HG03045 (cell line): ENCODE results near the gene CTSE.

ENCODE experiments used
- ATAC-seq: cut with Tn5 transposase; IDR thresholded peaks from one replicate; pipeline ENCODE4 v1.9.1; 2021; ENCODE audit warnings: mild to moderate bottlenecking, moderate library complexity; ENCODE audit not compliant: unreplicated experiment

CTSE gene

DNA sequence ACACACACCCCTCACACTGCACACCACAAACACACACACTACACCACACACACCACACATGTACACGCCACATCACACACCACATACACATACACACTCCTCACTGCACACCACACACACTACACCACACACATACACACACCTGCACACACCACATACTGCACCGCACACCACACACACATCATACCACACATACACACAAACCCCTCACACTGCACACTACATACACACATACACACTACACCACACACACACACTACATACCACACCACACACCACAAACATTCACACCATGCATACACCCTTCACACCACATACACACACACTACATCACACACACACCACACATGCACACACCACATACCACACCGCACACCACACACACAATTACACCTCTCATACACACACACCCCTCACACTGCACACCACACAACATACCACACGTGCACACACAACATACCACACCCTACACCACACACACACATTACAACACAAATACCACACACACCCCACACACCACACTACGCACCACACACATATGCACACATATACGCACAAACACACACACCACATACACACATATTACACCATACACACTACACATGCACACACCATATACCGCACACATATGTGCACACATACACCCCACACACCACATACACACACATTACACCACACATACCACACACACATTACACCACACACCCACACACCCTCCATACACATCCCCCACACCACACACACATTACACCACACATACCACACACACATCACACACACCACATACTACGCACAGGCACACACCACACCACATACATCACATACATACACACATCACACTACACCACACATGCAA is 50.1 kb downstream of the CTSE start:
- ATAC-seq: no peak

DNA sequence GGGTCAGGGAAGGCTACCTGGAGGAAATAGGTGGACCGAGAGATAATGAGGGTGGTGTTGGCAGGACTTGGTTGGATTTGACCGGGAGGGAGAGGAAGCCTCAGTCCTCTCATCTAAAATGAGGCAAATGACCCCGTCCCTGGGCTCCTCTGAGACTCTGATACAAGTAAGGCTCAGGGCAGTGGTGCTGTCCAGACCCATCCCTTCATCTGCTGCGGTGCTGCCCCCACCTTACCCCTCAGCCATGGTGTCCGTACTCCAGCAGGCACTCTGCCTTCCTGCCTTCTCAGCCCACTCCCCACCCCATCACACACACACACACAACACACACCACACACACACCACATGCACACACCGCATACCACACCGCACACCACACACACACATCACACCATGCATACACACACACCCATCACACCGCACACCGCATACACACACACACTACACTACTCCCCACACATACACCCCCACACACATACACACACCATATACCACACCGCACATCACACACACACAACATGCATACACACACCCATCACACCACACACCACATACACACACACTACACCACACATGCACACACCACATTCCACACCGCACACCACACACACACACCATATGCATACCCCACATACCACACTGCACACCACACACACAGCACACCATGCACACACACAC is 51.1 kb downstream of the CTSE start:
- no peak for ATAC-seq

DNA sequence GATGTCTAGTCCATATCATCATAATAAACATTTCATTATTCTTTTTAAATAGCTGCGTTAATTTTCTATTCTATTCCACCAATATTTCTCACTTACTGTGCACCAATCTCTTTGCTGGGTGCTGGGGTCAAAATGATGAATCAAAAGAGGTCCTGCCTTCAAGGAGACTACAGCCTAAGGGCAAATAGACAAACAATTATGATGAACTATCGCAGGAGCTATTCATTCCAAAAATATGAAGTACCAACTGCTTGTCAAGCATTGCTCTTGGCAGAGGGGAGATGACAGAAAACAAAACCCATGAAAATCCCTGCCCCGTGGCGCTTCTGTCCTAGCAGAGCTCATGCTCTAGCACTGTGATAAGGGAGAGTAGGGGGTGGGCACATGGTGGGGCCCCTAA is 51.6 kb downstream of the CTSE start:
- ATAC-seq: no peak

DNA sequence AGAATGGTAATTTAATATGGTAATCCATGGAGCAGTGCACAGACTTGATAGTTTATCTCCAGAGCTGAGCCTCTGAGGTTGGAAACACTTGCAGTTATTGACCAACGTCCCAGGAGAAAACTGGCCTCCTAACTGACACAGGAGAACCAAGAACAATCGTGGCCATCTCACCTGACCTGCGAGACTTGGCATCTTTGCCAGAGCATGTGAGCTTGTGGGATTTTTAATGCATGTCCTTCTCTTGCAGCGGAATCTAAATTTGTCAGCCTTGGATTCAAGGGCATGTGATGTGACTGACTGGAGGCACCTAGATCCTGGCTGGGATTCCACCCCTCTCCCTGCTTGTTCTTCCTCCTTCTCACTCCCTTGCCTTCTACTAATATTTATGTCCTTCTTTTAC is 52.6 kb downstream of the CTSE start:
- no peak for ATAC-seq

DNA sequence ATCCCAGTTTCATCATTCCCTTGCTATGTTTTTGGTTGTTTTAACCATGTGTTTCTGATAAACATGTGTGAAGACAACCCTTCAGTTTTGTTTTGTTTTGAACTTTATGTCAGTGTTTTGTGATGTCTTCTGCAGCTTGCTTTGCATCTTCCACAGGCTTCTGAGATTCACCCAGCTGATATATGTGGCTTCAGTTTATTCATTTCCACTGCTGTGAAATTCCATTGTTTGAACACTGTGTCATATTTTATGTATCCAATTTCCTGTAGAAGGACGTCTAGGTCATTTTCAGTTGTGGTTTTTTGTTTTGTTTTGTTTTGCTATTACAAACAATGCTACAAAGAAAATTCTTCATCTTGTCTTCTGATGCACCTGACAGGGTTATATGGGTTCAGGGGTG is 53.2 kb downstream of the CTSE start:
- no peak for ATAC-seq

DNA sequence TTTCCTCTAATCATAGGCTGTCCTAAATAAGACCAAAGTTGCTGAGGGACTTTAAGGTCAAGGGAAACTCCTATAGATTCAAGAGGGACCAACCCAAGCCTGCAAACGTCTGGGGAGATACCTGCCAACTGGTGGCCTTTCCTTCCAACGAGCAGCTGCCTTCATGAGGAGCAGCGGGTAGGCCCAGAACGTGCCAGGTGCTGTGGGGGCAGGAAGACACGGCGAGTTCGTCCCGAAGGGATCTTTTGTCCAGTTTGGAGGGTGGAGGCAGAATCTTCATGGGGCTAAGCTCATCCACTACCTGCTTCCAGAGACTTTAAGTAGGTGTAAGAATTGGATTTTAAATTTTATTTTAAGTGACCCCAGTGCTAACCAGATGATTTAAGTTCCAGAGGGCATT is 54.5 kb downstream of the CTSE start:
- ATAC-seq: no peak

DNA sequence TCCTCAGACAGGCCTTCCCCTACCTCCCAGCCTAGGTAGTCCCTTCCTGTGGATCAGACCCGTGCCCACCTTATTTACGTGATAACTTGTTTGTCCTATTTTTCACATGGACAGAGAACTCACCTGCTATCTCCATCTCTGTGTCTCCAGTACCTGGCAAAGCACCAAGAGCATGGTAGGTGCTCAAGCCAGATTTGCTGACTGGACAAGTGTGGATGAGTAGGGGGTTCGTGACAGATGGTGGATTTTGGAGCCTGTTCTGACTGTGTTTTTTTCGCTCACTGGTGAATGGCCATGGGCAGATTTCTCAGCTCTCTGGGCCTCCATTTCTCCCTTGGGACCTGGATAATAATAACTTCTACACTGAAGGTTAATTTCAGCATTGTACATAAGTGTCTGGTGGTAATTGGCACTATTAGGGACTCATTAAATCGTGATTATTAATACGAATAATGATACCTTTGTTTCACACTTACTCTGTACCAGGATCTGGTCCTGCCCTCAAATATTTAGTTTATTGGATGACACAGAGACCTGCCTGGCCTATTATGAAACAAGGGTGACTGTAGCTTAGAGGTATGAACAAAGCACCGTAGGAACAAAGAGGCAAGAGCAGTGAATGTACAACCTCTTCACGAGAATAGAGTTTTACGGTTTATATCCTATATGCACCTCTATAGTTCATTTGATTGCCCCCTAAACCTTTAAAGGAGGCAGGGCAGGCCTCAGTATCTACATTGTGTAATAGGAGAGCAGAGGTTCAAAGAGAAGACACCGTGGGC is 56.0 kb downstream of the CTSE start:
- no peak for ATAC-seq

DNA sequence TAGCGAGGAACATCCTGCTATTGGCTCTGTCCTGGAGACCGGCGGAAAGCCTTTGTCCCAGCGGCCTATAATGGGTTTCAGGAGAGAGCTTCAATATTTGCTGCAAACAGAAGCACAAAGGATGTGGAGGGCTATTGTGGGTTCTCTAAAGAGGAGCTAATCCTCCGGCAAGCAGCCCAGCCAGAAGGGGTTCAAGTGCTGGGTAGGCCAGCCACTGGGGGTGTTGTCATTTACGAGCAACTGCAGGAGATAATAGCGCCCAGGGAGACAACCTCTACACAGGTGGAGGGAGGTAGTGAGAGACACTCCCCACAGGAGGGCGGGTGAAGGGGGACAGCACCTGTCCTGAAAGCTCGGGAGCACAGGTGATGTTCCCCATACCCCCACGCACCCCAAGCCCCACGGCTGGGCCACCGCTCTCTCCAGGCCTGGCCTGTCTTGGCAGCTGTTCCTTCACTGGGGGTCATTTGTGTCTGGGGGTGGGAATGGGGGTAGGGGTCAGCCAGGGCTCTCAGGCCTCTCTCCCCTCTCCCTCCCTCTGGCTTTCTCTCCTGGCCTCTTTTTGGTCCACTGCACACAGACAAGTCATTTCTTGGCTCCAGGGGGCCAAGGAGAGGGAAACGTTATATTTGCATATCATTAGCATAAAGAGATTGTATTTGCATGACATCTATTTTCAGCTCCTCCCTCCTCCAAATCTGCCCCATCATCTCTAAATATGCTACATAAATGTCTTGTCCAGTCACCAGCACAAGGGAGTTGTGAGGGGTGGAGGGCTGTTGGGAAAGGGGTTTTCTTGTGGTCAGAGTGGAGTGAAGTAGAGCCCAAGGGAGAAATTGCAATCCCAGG is 58.4 kb downstream of the CTSE start:
- ATAC-seq: no peak

DNA sequence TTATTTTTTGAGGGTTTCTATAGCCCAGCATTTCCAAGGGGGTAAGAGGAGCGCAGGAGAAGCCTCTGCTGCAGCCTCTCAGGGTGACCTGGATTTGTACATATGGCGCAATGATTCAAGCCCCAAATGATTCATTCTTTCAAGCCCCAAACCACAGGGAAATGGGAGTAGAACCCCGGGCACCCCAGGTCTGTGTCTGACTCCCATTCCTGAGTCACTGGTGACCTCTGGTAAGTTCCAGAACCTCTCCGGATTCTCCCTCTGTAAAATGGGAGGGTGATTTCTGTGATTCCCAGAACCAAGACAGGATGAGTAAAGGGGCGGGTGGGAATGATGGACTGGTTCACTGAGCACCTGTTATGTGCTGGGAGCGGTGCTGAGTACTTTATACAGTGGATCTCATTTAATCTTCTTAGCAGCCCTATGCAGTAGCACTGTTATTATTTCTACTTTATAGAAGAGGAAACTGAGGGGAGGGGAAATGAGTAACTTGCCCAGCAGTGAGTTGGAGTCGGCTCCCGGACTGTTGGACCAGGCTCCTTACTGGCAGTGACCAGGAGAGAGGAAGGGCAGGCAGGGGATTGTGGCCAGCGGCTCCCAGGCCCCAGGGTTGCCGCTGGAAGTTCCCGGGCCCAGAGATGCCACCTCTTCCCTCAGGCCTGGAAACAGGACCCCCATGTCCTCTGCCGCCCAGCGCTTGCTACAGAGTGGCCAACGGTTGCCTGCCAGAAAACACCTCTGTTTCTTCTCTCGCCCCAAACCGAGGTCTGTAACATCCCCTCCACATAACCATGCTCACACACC is 60.1 kb downstream of the CTSE start:
- ATAC-seq: no peak

DNA sequence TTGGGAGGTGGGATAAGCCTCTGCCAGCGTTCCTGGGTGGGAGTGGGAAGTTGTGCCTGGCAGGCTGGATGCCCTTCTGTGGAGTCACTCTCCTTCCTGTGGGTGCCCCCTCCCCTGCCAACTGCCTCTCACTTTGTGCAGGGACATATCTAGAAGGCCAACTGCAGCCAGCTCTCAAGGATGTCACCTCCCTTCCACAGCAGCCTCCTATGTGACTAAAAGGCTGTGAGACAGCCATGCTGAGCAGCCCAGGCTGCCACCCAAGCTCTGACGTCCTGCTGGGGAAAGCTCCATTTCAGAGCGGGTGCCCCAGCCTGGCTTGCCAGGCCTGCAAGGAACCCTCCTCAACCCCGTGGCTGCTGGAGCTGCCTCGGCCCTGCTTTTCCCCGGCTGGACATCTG is 60.9 kb downstream of the CTSE start:
- ATAC-seq: no peak

DNA sequence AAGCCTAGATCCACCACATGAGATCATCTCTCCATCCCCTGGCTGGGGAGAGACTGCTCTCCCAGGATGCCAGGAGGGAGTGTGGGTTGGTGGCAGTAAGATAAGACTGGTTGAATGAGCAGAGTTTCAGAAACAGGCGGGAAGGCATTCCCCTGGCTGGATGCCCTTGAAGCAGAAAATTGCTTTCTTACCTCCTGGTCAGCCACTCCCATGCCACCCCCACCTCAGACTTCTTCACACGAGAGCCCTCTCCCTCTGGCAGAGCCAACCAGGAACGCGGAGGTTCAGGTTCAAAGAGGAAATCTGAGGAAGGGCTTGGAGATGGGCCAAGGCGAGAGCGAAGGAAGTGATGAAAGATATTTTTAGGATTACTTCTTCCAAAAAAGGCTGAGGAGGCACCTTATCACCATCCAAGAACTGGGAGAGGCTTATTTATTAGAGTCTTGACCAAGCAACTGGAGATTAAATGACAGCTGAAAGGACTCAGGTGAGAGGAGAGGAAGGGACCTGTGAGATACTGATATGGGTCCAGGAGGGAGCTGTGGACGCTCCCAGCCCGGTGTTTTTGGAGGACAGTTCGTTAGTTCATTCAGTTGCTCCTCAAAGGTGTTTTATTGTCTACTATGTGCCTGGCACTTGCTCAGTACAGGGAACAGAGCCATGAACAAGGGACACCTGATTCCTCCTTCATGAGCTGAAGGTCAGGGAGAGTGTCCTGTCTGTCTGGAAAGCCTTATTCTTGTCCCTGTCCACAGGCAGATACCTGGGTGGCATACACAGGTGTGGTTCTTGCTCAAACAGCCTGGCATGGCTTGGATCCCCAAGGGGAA is 61.5 kb downstream of the CTSE start:
- no peak for ATAC-seq

DNA sequence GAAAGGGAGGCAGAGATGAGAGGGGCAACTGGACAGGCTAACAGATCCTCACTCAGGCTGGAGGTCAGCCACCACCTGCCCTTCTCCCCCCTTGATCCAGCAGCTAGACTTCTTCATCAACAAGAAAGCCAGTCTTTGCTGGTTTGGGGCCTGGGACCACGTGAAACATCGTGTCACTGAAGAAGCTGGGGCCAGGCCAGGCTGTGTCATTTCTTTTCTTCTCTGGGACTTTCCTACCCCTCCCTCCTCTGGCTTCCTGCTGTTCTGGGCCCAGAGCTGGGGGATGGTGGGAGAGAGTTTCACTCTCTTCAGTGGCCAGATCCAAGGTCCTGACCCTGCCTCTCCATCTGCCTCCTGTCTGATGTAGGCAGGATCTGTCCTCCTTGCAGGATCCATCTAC is 62.3 kb downstream of the CTSE start:
- ATAC-seq: no peak

DNA sequence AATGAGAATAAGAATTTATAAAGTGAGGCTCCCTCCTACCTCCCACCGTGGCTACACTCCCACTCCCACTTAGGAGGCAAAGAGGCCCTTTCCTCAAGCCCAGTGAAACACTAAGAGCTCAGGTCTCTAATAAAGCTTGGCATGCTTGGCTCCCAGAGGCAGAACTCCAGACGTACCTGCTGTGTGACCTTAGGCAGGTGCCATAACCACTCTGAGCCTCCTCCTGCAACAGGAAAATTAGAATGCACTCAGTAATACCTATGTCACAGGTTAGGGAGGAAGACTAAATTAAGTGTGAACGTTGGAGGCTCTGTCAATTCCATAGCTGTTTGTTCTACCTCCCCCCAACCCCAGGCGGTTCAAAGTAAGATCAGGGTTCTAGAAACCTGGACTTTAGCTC is 63.9 kb downstream of the CTSE start:
- no peak for ATAC-seq
